Liver (tissue), 9 donors: ENCODE results near the gene SCIMP. TPM values are rescaled to one million over a fixed set of nuclear protein-coding genes. Genes with fewer than 3 reads are reported as not detected.

Experiments used
- DNase-seq: peaks from one replicate; pipeline ENCODE4 v3.0.0-alpha.2; 2017; ENCODE audit warnings: low spot score
- H3K27ac ChIP-seq, 2 donors: one replicate each; pipeline ENCODE4 v1.7.0; 2013; ENCODE audit warnings: inconsistent platforms in 2 of 2, low read length in 2 of 2, control low read depth in 1 of 2, low read depth in 1 of 2, mild to moderate bottlenecking in 1 of 2
- H3K27me3 ChIP-seq, 4 donors: one replicate each; pipeline versions ENCODE4 v1.6.1 to v1.7.0; 2013; ENCODE audit warnings: low read length in 3 of 4, inconsistent platforms in 1 of 4, mild to moderate bottlenecking in 1 of 4, moderate library complexity in 1 of 4; ENCODE audit not compliant: control insufficient read depth in 4 of 4, insufficient read depth in 4 of 4
- H3K36me3 ChIP-seq, 4 donors: one replicate each; pipeline versions ENCODE4 v1.6.1 to v1.7.0; 2013; ENCODE audit warnings: low read length in 3 of 4, mild to moderate bottlenecking in 3 of 4, low read depth in 1 of 4, moderate library complexity in 1 of 4; ENCODE audit not compliant: control insufficient read depth in 4 of 4, insufficient read depth in 3 of 4
- H3K4me1 ChIP-seq, 4 donors: one replicate each; pipeline versions ENCODE4 v1.6.1 to v1.7.0; 2013; ENCODE audit warnings: low read length in 3 of 4, mild to moderate bottlenecking in 3 of 4, moderate library complexity in 1 of 4; ENCODE audit not compliant: control insufficient read depth in 4 of 4, insufficient read depth in 4 of 4
- H3K4me3 ChIP-seq, 3 donors: one replicate each; pipeline versions ENCODE4 v1.6.1 to v1.7.0; 2013; ENCODE audit warnings: low read length in 3 of 3, control low read depth in 1 of 3, low read depth in 1 of 3, mild to moderate bottlenecking in 1 of 3
- H3K9ac ChIP-seq, 2 donors: one replicate each; pipeline ENCODE4 v1.7.0; 2013; ENCODE audit warnings: low read length in 2 of 2, mild to moderate bottlenecking in 2 of 2, moderate library complexity in 2 of 2, control low read depth in 1 of 2, low read depth in 1 of 2
- H3K9me3 ChIP-seq, 4 donors: one replicate each; pipeline versions ENCODE4 v1.6.1 to v1.7.0; 2013; ENCODE audit warnings: low read length in 3 of 4; ENCODE audit not compliant: control insufficient read depth in 4 of 4
- ATF3 ChIP-seq: IDR thresholded peaks from 2 replicates; pipeline ENCODE4 v1.6.1; 2016; ENCODE audit warnings: antibody characterized with exemption
- CTCF ChIP-seq: fragments of 150-350 bp; IDR thresholded peaks from 2 replicates; pipeline ENCODE4 v1.5.1; 2017; ENCODE audit warnings: improper control_type of control experiment, low read depth, low read length; ENCODE audit not compliant: missing input control
- EGR1 ChIP-seq, 2 donors: IDR thresholded peaks; 2 replicates each; pipeline ENCODE4 v1.6.1; 2016 to 2018; ENCODE audit warnings: antibody characterized with exemption in 2 of 2, low read depth in 2 of 2
- FOXA1 ChIP-seq: IDR thresholded peaks from 2 replicates; pipeline ENCODE4 v1.6.1; 2016; ENCODE audit warnings: antibody characterized with exemption
- FOXA2 ChIP-seq: IDR thresholded peaks from 2 replicates; pipeline ENCODE4 v1.6.1; 2016; ENCODE audit warnings: antibody characterized with exemption
- MAX ChIP-seq: IDR thresholded peaks from 2 replicates; pipeline ENCODE4 v1.6.1; 2016; ENCODE audit warnings: antibody characterized with exemption
- NR2F2 ChIP-seq: IDR thresholded peaks from 2 replicates; pipeline ENCODE4 v1.6.1; 2016; ENCODE audit warnings: antibody characterized with exemption
- RAD21 ChIP-seq, 2 donors: IDR thresholded peaks; 2 replicates each; pipeline ENCODE4 v1.6.1; 2016; ENCODE audit warnings: antibody characterized with exemption in 2 of 2, mild to moderate bottlenecking in 2 of 2
- REST ChIP-seq: IDR thresholded peaks from 2 replicates; pipeline ENCODE4 v1.6.1; 2016; ENCODE audit warnings: antibody characterized with exemption, mild to moderate bottlenecking
- RXRA ChIP-seq, 2 donors: IDR thresholded peaks; 2 replicates each; pipeline ENCODE4 v1.6.1; 2017 to 2018; ENCODE audit warnings: antibody characterized with exemption in 2 of 2, mild to moderate bottlenecking in 1 of 2
- SP1 ChIP-seq: IDR thresholded peaks from 2 replicates; pipeline ENCODE4 v1.6.1; 2018; ENCODE audit warnings: antibody characterized with exemption, mild to moderate bottlenecking
- YY1 ChIP-seq: IDR thresholded peaks from 2 replicates; pipeline ENCODE4 v1.6.1; 2016; ENCODE audit warnings: antibody characterized with exemption, mild to moderate bottlenecking
- ZBTB33 ChIP-seq: IDR thresholded peaks from 2 replicates; pipeline ENCODE4 v1.6.1; 2016; ENCODE audit warnings: antibody characterized with exemption
- WGBS: extraction: QIAGEN DNeasy Blood & Tissue Kit; methylation state at CpG from one replicate; pipeline ENCODE4 v1.1.7; 2013; 5-methylcytosine and 5-hydroxymethylcytosine counted together
- polyA plus RNA-seq, 2 donors: library from polyadenylated mRNA; stranded (reverse) in 1 of 2; unstranded in 1 of 2; fragments of 200-250 nt in 1 of 2; fragments of >200 nt in 1 of 2; fragmentation: Nextera tagmentation in 1 of 2; extraction: Ambion mirVana in 1 of 2; gene quantifications; one replicate each; pipeline versions ENCODE4 v1.2.1 to v1.2.3, GENCODE V29; 2013 to 2015
- total RNA-seq, 2 donors: library from RNA; depleted of rRNA; stranded (reverse); fragments of >200 nt; gene quantifications; one replicate each; pipeline ENCODE4 v1.2.3, GENCODE V29; 2014
- donor health status: healthy.
- donor health status: healthy.
- donor health status: healthy.
- donor health status: healthy.
- donor health status: healthy.

The SCIMP gene
- total and polyA plus RNA-seq, 4 donors, result 3.0 to 5.7 (median 3.5) TPM

- 93% methylated on average over 2 of the region's 2 CpGs for WGBS
- H3K9ac ChIP-seq, result no peak overlapping the region
- H3K4me3 ChIP-seq, result peak overlapping the region in 2 of 3 donors; percentile 27 to 40
- H3K27me3 ChIP-seq, result no peaks in the 10 kb centered on the region
- H3K4me1 ChIP-seq, result no peaks in the 10 kb centered on the region
- H3K9me3 ChIP-seq, result peaks cover 52 to 82% (median 58%) of the 10 kb centered on the region in 4 donors
- H3K27ac ChIP-seq, result no peak overlapping the region
- H3K36me3 ChIP-seq, result peaks cover under 1 to 20% (median 2%) of the 10 kb centered on the region in 4 donors
- no peak for DNase-seq
- TF ChIP-seq ZBTB33 (no peak), YY1 (no peak), RXRA (IDR thresholded peaks at IDR 0.05) (no peak), RAD21 (IDR thresholded peaks at IDR 0.05) (no peak), REST (no peak), ATF3 (no peak), EGR1 (IDR thresholded peaks at IDR 0.05; ENCODE audit: low read depth in 2 of 2) (no peak), FOXA2 (no peak)
These were observed 50.4 kb downstream of the SCIMP start for GRCh38 chr17:5184288-5184687.

- no peak overlapping the region for H3K27ac ChIP-seq
- H3K27me3 ChIP-seq, result no peaks in the 10 kb centered on the region
- H3K4me3 ChIP-seq, result peak overlapping the region in 2 of 3 donors; percentile 34 to 68
- H3K4me1 ChIP-seq, result no peaks in the 10 kb centered on the region
- H3K36me3 ChIP-seq, result peaks cover 0 to 18% (median 2%) of the 10 kb centered on the region in 4 donors
- DNase-seq, result no peak
- H3K9me3 ChIP-seq, result peaks cover 54 to 86% (median 63%) of the 10 kb centered on the region in 4 donors
- H3K9ac ChIP-seq, result no peak overlapping the region
- TF ChIP-seq YY1 (no peak), SP1 (no peak), NR2F2 (no peak), MAX (no peak), FOXA1 (no peak), CTCF (no peak), RXRA (IDR thresholded peaks at IDR 0.05) (no peak), REST (no peak), FOXA2 (no peak)
These were observed 51.3 kb downstream of the SCIMP start for GRCh38 chr17:5183410-5183793.
